ENCODE data around the gene ADAM17. TPM values are rescaled to one million over a fixed set of nuclear protein-coding genes. Genes with fewer than 3 reads are reported as not detected.

ADAM17 gene
- total and polyA plus RNA-seq, 2 of the 13 experiments (the other 11 are each of a cell fraction or from before 2014, with no cell fraction given): 6.5 to 33.4 TPM

DNA sequence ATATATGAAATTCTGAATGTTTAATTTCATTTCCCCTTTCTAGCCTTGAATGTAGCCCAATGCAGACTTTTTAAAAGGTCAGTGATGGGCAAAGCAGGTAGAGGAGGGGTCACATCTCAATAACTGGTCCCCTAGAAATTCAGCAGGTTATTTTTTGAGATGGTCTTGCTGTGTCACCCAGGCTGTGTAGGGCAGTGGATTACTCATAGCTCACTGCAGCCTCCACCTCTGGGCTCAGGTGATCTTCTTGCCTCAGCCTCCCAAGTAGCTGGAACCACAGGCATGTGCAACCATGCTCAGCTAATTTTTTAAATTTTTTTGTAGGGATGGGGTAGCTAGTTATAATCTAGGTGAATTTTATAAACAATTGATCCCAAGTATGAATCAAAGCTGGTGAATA lies 72.5 kb downstream of the ADAM17 start:
- TF ChIP-seq RAD21 (CRISPR knock-in tag; IDR thresholded peaks at IDR 0.05) (no peak), DR1 (CRISPR knock-in tag; IDR thresholded peaks at IDR 0.05) (no peak), IRF2 (CRISPR knock-in tag; IDR thresholded peaks at IDR 0.05) (no peak), ZNF558 (CRISPR knock-in tag; IDR thresholded peaks at IDR 0.05; ENCODE audit: borderline replicate concordance) (no peak), ZNF549 (CRISPR knock-in tag; IDR thresholded peaks at IDR 0.05) (no peak), ATAD3A (CRISPR knock-in tag; IDR thresholded peaks at IDR 0.05) (no peak), ZNF180 (CRISPR knock-in tag; IDR thresholded peaks at IDR 0.05; ENCODE audit: borderline replicate concordance, low read depth) (no peak), ZNF263 (CRISPR knock-in tag; IDR thresholded peaks at IDR 0.05) (no peak), ZNF782 (CRISPR knock-in tag; IDR thresholded peaks at IDR 0.05; ENCODE audit: borderline replicate concordance) (no peak)
- FAIRE-seq (no peak), ATAC-seq (no peak), DNase-seq (ENCODE audit: low spot score) (no peak)
- Histone ChIP-seq H3K79me2 (ENCODE audit: insufficient read depth, low read length) (no peaks in the 10 kb centered on the region), H3K27me3 (ENCODE audit: control insufficient read depth in 1 of 2, insufficient read depth in 2 of 2, low read length in 2 of 2) (no peaks in the 10 kb centered on the region), H3K9ac (ENCODE audit: insufficient read depth, low read depth, low read length) (no peak overlapping the region), H2AFZ (ENCODE audit: low read length) (no peak overlapping the region), H3K4me3 (replicated peaks in 1 of 3; ENCODE audit: insufficient read depth in 1 of 3, low read depth in 2 of 3, low read length in 3 of 3) (no peak overlapping the region), H3K9me3 (ENCODE audit: low read length) (no peaks in the 10 kb centered on the region), H3K27ac (ENCODE audit: extremely low read length, insufficient read depth, low read length) (no peak overlapping the region), H3K4me1 (ENCODE audit: insufficient read depth, low read length) (peaks cover 24% of the 10 kb centered on the region), H4K20me1 (ENCODE audit: insufficient read depth, low read length) (no peaks in the 10 kb centered on the region), H3K36me3 (replicated peaks in 1 of 2; ENCODE audit: control insufficient read depth in 1 of 2, insufficient read depth in 2 of 2, low read length in 2 of 2) (peaks cover 8 to 35% of the 10 kb centered on the region in 2 experiments), H3K4me2 (ENCODE audit: low read depth, low read length) (no peak overlapping the region)
- in situ Hi-C loops (cut with HindIII; ENCODE audit: extremely low pct_ligation_motif_present, low pct_unique_long_range_greater_than_20kb) (no loop called here), intact Hi-C loops (cut with micrococcal nuclease; ENCODE audit: unreplicated experiment) (no loop called here)
- POLR2A ChIA-PET: no interaction called here
- CTCF ChIA-PET (ENCODE audit: low intra/inter-chr PET ratio, low total read pairs): no interaction called here
- BruUV-seq (replicated peaks): no TSS peak

DNA sequence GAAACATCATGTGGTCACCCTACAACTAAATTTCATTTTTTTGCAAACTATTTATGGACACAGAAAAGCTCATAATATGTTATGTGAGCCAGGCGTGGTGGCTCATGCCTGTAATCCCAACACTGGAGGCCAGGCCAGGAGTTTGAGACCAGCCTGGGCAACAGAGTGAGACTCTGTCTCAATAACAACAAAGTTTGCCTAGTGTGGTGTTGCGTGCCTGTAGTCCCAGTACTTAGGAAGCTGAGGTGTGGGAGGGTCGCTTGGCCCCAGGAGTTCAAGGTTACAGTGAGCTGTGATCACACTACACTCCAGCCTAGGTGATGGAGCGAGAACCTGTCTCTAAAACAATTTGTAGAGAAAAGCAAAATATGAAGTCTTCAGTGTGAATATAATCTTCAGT lies 75.5 kb downstream of the ADAM17 start:
- H3K4me1 ChIP-seq (ENCODE audit: insufficient read depth, low read length): peaks cover 40% of the 10 kb centered on the region
- in situ Hi-C loops (cut with HindIII; ENCODE audit: extremely low pct_ligation_motif_present, low pct_unique_long_range_greater_than_20kb): no loop called here
- ATAC-seq (peak; percentile 17), FAIRE-seq (no peak), DNase-seq (ENCODE audit: low spot score) (peak; percentile 33)
- BruUV-seq (replicated peaks): no TSS peak
- peaks cover 3 to 21% of the 10 kb centered on the region in 2 experiments for H3K36me3 ChIP-seq (replicated peaks in 1 of 2; ENCODE audit: control insufficient read depth in 1 of 2, insufficient read depth in 2 of 2, low read length in 2 of 2)
- H3K27ac ChIP-seq (ENCODE audit: extremely low read length, insufficient read depth, low read length): no peak overlapping the region
- H3K4me2 ChIP-seq (ENCODE audit: low read depth, low read length): peak overlapping the region; percentile 21; the same call in 1 of the 2 replicates
- no peaks in the 10 kb centered on the region for H4K20me1 ChIP-seq (ENCODE audit: insufficient read depth, low read length)
- H3K4me3 ChIP-seq (replicated peaks in 1 of 3; ENCODE audit: insufficient read depth in 1 of 3, low read depth in 2 of 3, low read length in 3 of 3): no peak overlapping the region
- H2AFZ ChIP-seq (ENCODE audit: low read length): no peak overlapping the region
- ChIA-PET POLR2A (no interaction called here), CTCF (ENCODE audit: low intra/inter-chr PET ratio, low total read pairs) (no interaction called here)
- no peaks in the 10 kb centered on the region for H3K27me3 ChIP-seq (ENCODE audit: control insufficient read depth in 1 of 2, insufficient read depth in 2 of 2, low read length in 2 of 2)
- intact Hi-C loops (cut with micrococcal nuclease; ENCODE audit: unreplicated experiment): no loop called here
- H3K9me3 ChIP-seq (ENCODE audit: low read length): no peaks in the 10 kb centered on the region
- 65% methylated on average over 4 of the region's 4 CpGs for WGBS (ENCODE audit: low lambda C conversion rate)
- H3K9ac ChIP-seq (ENCODE audit: insufficient read depth, low read depth, low read length): no peak overlapping the region
- no peaks in the 10 kb centered on the region for H3K79me2 ChIP-seq (ENCODE audit: insufficient read depth, low read length)
- TF ChIP-seq RARA (CRISPR knock-in tag; IDR thresholded peaks at IDR 0.05): peak; percentile 48
- 0 out of 2 replicates have a peak, but pooled peaks have one; percentile 25 for TF ChIP-seq ZNF274 (CRISPR knock-in tag; IDR thresholded peaks at IDR 0.05)
- no peak for TF ChIP-seq SMC3 (IDR thresholded peaks at IDR 0.05; ENCODE audit: low read length)
- no peak for TF ChIP-seq ZFP36L1 (CRISPR knock-in tag; IDR thresholded peaks at IDR 0.05)
- TF ChIP-seq ZNF326 (CRISPR knock-in tag; IDR thresholded peaks at IDR 0.05; ENCODE audit: borderline replicate concordance): no peak
- TF ChIP-seq, protein P1, sequence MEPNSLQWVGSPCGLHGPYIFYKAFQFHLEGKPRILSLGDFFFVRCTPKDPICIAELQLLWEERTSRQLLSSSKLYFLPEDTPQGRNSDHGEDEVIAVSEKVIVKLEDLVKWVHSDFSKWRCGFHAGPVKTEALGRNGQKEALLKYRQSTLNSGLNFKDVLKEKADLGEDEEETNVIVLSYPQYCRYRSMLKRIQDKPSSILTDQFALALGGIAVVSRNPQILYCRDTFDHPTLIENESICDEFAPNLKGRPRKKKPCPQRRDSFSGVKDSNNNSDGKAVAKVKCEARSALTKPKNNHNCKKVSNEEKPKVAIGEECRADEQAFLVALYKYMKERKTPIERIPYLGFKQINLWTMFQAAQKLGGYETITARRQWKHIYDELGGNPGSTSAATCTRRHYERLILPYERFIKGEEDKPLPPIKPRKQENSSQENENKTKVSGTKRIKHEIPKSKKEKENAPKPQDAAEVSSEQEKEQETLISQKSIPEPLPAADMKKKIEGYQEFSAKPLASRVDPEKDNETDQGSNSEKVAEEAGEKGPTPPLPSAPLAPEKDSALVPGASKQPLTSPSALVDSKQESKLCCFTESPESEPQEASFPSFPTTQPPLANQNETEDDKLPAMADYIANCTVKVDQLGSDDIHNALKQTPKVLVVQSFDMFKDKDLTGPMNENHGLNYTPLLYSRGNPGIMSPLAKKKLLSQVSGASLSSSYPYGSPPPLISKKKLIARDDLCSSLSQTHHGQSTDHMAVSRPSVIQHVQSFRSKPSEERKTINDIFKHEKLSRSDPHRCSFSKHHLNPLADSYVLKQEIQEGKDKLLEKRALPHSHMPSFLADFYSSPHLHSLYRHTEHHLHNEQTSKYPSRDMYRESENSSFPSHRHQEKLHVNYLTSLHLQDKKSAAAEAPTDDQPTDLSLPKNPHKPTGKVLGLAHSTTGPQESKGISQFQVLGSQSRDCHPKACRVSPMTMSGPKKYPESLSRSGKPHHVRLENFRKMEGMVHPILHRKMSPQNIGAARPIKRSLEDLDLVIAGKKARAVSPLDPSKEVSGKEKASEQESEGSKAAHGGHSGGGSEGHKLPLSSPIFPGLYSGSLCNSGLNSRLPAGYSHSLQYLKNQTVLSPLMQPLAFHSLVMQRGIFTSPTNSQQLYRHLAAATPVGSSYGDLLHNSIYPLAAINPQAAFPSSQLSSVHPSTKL (CRISPR knock-in tag; IDR thresholded peaks at IDR 0.05): peak; percentile 50; the same call in 1 of the 2 replicates
- no peak for TF ChIP-seq IKZF4 (CRISPR knock-in tag; IDR thresholded peaks at IDR 0.05; ENCODE audit: borderline replicate concordance, low read depth, not compliant biosample characterization)
- TF ChIP-seq FOXO1 (CRISPR knock-in tag; IDR thresholded peaks at IDR 0.05): 0 out of 2 replicates have a peak, but pooled peaks have one; percentile 26
